ENCODE measurements around the gene ALS2. TPM values are rescaled to one million over a fixed set of nuclear protein-coding genes. Genes with fewer than 3 reads are reported as not detected.

Gene ALS2
- total RNA-seq, 1 experiment from 2014 or later, result 23.8 TPM

DNA sequence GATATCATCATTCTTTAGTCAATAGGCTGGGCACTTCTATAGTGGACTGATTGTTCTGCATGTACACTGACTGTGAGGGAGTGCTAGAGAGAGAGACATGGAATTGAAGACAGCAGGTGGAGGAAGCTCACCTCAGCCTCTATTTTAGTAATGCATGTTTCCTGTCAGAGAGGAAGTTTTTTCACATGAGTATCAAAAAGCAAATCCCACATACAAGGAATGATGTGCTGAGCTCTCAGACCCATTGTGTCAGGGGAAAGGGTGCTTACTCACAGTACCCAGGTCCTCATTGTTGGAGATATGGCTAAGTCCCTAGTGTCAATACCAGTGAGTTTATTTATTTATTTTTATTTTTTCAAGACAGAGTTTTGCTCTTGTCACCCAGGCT lies 15.7 kb upstream of the ALS2 start:
- Histone ChIP-seq H3K4me2 (ENCODE audit: low read length) (no peak overlapping the region), H4K20me1 (ENCODE audit: low read length) (no peaks in the 10 kb centered on the region), H3K9ac (ENCODE audit: low read length) (no peak overlapping the region), H3K79me2 (ENCODE audit: low read length) (no peaks in the 10 kb centered on the region), H3K27ac (ENCODE audit: low read length) (peak overlapping the region; percentile 96), H3K9me3 (ENCODE audit: low read length) (no peaks in the 10 kb centered on the region), H2AFZ (ENCODE audit: low read length) (no peak overlapping the region), H3K27me3 (ENCODE audit: low read length) (no peaks in the 10 kb centered on the region), H3K36me3 (ENCODE audit: low read depth, low read length) (no peaks in the 10 kb centered on the region), H3K4me3 (ENCODE audit: low read length) (no peak overlapping the region), H3K4me1 (ENCODE audit: insufficient read depth, low read length) (peaks cover 28% of the 10 kb centered on the region), H3K9me2 (replicated peaks; ENCODE audit: low read length) (no peaks in the 10 kb centered on the region), H3F3A (ENCODE audit: low read length, unreplicated experiment) (peaks cover 6% of the 10 kb centered on the region)
- intact Hi-C loops (cut with micrococcal nuclease), result loop anchor here (1.0 to 5.0 kb wide), 4 partner anchors 64 to 382 kb away; no protein-coding TSS in a partner anchor
- DNase-seq (peak; percentile 26), ATAC-seq (no peak)
- CTCF ChIA-PET, result no interaction called here
- TF ChIP-seq, protein P1, sequence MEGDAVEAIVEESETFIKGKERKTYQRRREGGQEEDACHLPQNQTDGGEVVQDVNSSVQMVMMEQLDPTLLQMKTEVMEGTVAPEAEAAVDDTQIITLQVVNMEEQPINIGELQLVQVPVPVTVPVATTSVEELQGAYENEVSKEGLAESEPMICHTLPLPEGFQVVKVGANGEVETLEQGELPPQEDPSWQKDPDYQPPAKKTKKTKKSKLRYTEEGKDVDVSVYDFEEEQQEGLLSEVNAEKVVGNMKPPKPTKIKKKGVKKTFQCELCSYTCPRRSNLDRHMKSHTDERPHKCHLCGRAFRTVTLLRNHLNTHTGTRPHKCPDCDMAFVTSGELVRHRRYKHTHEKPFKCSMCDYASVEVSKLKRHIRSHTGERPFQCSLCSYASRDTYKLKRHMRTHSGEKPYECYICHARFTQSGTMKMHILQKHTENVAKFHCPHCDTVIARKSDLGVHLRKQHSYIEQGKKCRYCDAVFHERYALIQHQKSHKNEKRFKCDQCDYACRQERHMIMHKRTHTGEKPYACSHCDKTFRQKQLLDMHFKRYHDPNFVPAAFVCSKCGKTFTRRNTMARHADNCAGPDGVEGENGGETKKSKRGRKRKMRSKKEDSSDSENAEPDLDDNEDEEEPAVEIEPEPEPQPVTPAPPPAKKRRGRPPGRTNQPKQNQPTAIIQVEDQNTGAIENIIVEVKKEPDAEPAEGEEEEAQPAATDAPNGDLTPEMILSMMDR (conservative IDR thresholded peaks at IDR 0.05; ENCODE audit: low read depth, low read length), result no peak
- no peak for TF ChIP-seq EZH2 (IDR thresholded peaks at IDR 0.05; ENCODE audit: low read length, unreplicated experiment)
- no peak for TF ChIP-seq EZH2phosphoT487 (IDR thresholded peaks at IDR 0.05; ENCODE audit: borderline replicate concordance, low read length)
- BruUV-seq (replicated peaks), result no TSS peak
- POLR2A ChIA-PET (ENCODE audit: unreplicated experiment), result interaction anchor here (0.5 kb wide), 1 partner anchor 15 kb away, joined by 3 read pairs; no protein-coding TSS in a partner anchor

- Histone ChIP-seq H3K4me1 (ENCODE audit: insufficient read depth, low read length) (peaks cover 28% of the 10 kb centered on the region), H2AFZ (ENCODE audit: low read length) (no peak overlapping the region), H3K79me2 (ENCODE audit: low read length) (no peaks in the 10 kb centered on the region), H3K27me3 (ENCODE audit: low read length) (no peaks in the 10 kb centered on the region), H4K20me1 (ENCODE audit: low read length) (no peaks in the 10 kb centered on the region), H3K36me3 (ENCODE audit: low read depth, low read length) (no peaks in the 10 kb centered on the region), H3K4me2 (ENCODE audit: low read length) (no peak overlapping the region), H3K4me3 (ENCODE audit: low read length) (no peak overlapping the region), H3K27ac (ENCODE audit: low read length) (peak overlapping the region; percentile 96), H3K9ac (ENCODE audit: low read length) (no peak overlapping the region), H3K9me2 (replicated peaks; ENCODE audit: low read length) (no peaks in the 10 kb centered on the region), H3F3A (ENCODE audit: low read length, unreplicated experiment) (peaks cover 6% of the 10 kb centered on the region), H3K9me3 (ENCODE audit: low read length) (no peaks in the 10 kb centered on the region)
- ATAC-seq, result peak; percentile 20; the same call in 1 of the 2 replicates
- peak; percentile 70 for DNase-seq
- TF ChIP-seq, protein P1 (conservative IDR thresholded peaks at IDR 0.05; ENCODE audit: low read depth, low read length), result peak; percentile 85
- TF ChIP-seq EZH2phosphoT487 (IDR thresholded peaks at IDR 0.05; ENCODE audit: borderline replicate concordance, low read length), result no peak
- BruUV-seq (replicated peaks), result no TSS peak
- CTCF ChIA-PET, result interaction anchor here (0.6 kb wide), 1 partner anchor 45 kb away, joined by 9 read pairs; no protein-coding TSS in a partner anchor
- POLR2A ChIA-PET (ENCODE audit: unreplicated experiment), result no interaction called here
- intact Hi-C loops (cut with micrococcal nuclease), result loop anchor here (1.0 to 5.0 kb wide), 4 partner anchors 64 to 382 kb away; no protein-coding TSS in a partner anchor
Measured at GRCh38 chr2:201795607-201796477, 15.1 kb upstream of the ALS2 start.

DNA sequence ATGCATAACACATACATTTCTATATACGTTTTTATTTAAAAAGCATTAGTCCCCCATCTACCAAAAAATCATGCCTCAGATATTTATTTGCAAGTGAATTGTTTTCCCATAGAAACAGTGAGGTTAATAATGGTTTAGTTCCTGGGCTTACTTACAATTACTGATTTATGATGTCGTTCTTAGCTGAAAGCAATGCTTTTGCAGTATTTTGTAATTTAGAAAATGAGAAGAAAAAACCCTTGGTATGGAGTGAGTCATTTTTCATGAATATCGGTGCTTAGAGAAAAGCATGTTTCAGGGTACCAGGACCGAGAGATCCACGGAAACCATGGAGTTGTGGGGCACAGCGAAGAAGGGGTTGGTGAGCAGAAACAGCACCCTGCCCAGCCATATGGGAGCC lies 13.6 kb upstream of the ALS2 start:
- TF ChIP-seq EZH2phosphoT487 (IDR thresholded peaks at IDR 0.05; ENCODE audit: borderline replicate concordance, low read length) (no peak), EZH2 (IDR thresholded peaks at IDR 0.05; ENCODE audit: low read length, unreplicated experiment) (no peak)
- TF ChIP-seq, protein P1 (conservative IDR thresholded peaks at IDR 0.05; ENCODE audit: low read depth, low read length), result no peak
- Histone ChIP-seq H3K27me3 (ENCODE audit: low read length) (no peaks in the 10 kb centered on the region), H3K4me3 (ENCODE audit: low read length) (no peak overlapping the region), H3K27ac (ENCODE audit: low read length) (no peak overlapping the region), H3K4me2 (ENCODE audit: low read length) (no peak overlapping the region), H3K9ac (ENCODE audit: low read length) (no peak overlapping the region), H3K36me3 (ENCODE audit: low read depth, low read length) (no peaks in the 10 kb centered on the region), H4K20me1 (ENCODE audit: low read length) (no peaks in the 10 kb centered on the region), H2AFZ (ENCODE audit: low read length) (no peak overlapping the region), H3K9me2 (replicated peaks; ENCODE audit: low read length) (no peaks in the 10 kb centered on the region), H3K4me1 (ENCODE audit: insufficient read depth, low read length) (peaks cover 28% of the 10 kb centered on the region), H3F3A (ENCODE audit: low read length, unreplicated experiment) (peaks cover 6% of the 10 kb centered on the region), H3K9me3 (ENCODE audit: low read length) (no peaks in the 10 kb centered on the region), H3K79me2 (ENCODE audit: low read length) (no peaks in the 10 kb centered on the region)
- ChIA-PET CTCF (no interaction called here), POLR2A (ENCODE audit: unreplicated experiment) (no interaction called here)
- intact Hi-C loops (cut with micrococcal nuclease), result no loop called here
- no TSS peak for BruUV-seq (replicated peaks)
- no peak for ATAC-seq
- no peak for DNase-seq

Measured in PC-3 (cell line).